ENCODE results near the gene TMEM132D.

The TMEM132D gene

GRCh38 chr12:129873111-129873832, 30.6 kb downstream of the TMEM132D start:
- DNase-seq (ENCODE audit: low spot score), result no peak

- no peak for DNase-seq (ENCODE audit: low spot score)
Observed at GRCh38 chr12:129871991-129872972, 31.5 kb downstream of the TMEM132D start.

GRCh38 chr12:129870796-129871195, 33.0 kb downstream of the TMEM132D start:
- no peak for DNase-seq (ENCODE audit: low spot score)

- no peak for DNase-seq (ENCODE audit: low spot score)
Observed at GRCh38 chr12:129870136-129870535, 33.7 kb downstream of the TMEM132D start.

- DNase-seq (ENCODE audit: low spot score), result no peak
Observed at GRCh38 chr12:129868575-129868974, 35.2 kb downstream of the TMEM132D start.

- no peak for DNase-seq (ENCODE audit: low spot score)
Observed at GRCh38 chr12:129863938-129864337, 39.9 kb downstream of the TMEM132D start.

GRCh38 chr12:129862561-129863175, 41.2 kb downstream of the TMEM132D start:
- DNase-seq (ENCODE audit: low spot score), result no peak

GRCh38 chr12:129861951-129862350, 41.9 kb downstream of the TMEM132D start:
- no peak for DNase-seq (ENCODE audit: low spot score)

GRCh38 chr12:129854591-129854990, 49.2 kb downstream of the TMEM132D start:
- DNase-seq (ENCODE audit: low spot score), result no peak

- DNase-seq (ENCODE audit: low spot score), result no peak
Observed at GRCh38 chr12:129851296-129851695, 52.5 kb downstream of the TMEM132D start.

GRCh38 chr12:129848876-129849275, 54.9 kb downstream of the TMEM132D start:
- DNase-seq (ENCODE audit: low spot score), result no peak

GRCh38 chr12:129847063-129847462, 56.8 kb downstream of the TMEM132D start:
- DNase-seq (ENCODE audit: low spot score), result no peak

GRCh38 chr12:129844662-129845220, 59.1 kb downstream of the TMEM132D start:
- DNase-seq (ENCODE audit: low spot score), result no peak

GRCh38 chr12:129841251-129841650, 62.6 kb downstream of the TMEM132D start:
- no peak for DNase-seq (ENCODE audit: low spot score)

- no peak for DNase-seq (ENCODE audit: low spot score)
Observed at GRCh38 chr12:129840145-129840884, 63.5 kb downstream of the TMEM132D start.

- no peak for DNase-seq (ENCODE audit: low spot score)
Observed at GRCh38 chr12:129839679-129840078, 64.1 kb downstream of the TMEM132D start.

- DNase-seq (ENCODE audit: low spot score), result no peak
Observed at GRCh38 chr12:129831294-129831693, 72.5 kb downstream of the TMEM132D start.

- DNase-seq (ENCODE audit: low spot score), result no peak
Observed at GRCh38 chr12:129830796-129831195, 73.0 kb downstream of the TMEM132D start.

GRCh38 chr12:129827866-129828384, 75.9 kb downstream of the TMEM132D start:
- no peak for DNase-seq (ENCODE audit: low spot score)

GRCh38 chr12:129827102-129827865, 76.5 kb downstream of the TMEM132D start:
- no peak for DNase-seq (ENCODE audit: low spot score)

GRCh38 chr12:129826273-129826672, 77.6 kb downstream of the TMEM132D start:
- no peak for DNase-seq (ENCODE audit: low spot score)
